8988T (cell line): Measurements from ENCODE around the gene MACROD2.

Experiments
- DNase-seq: peaks from one replicate; pipeline ENCODE4 v3.0.0; 2011

The MACROD2 gene

GRCh38 chr20:15031546-15032351, 1036.4 kb downstream of the MACROD2 start:
- no peak for DNase-seq

GRCh38 chr20:15032352-15032622, 1037.0 kb downstream of the MACROD2 start:
- no peak for DNase-seq

- no peak for DNase-seq
Measured at GRCh38 chr20:15033269-15033668, 1038.0 kb downstream of the MACROD2 start.

DNA sequence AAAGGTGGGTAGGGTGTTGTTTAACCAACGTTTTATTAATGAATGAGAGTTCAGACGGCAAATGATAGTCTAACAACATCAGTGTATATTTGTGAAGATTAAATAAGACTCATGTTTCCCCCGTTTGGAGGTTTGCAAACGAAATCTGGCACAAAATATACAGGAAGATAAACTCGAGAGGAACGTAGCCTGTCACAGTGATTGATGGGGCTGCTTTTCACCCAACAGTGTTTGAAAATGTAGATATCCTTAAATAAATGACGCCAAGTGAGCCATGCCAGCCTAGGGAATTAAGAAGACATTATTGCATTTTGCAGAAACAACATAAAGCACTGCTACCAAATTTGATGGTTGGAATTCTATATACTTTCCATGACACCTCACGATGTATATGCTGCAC, 1038.6 kb downstream of the MACROD2 start:
- no peak for DNase-seq

GRCh38 chr20:15036948-15037347, 1041.6 kb downstream of the MACROD2 start:
- DNase-seq, result no peak

DNA sequence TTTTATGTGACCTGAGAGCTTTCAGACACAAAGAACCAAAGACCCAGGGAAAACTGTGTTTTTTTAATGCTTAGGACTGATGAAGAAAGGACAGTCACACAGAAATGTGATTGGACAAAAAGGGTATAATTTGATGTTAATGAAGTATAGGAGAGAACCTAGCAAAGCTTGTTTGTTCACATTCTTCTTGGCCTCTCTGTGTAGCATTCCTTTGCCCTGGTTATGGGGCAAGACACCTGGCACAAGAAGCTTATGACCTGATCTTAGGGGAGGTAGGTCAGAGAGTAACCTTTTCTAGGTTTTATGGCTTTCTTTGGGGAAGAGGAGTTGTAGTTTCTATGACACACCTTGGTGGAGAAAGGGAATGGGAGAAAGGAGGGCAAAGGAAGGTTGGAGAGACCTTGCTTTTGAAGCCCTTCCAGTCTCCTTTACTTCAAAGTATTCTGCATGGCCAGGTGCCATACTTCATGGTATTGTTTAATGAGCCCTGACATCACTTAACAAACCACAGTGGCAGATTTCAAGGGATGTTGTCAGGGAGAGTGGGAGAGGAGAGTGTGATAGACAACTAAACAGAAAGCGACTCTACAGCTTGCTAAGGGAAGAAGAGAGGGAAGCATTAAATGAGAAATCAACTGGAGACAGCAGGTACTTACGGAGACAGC, 1043.9 kb downstream of the MACROD2 start:
- no peak for DNase-seq

DNA sequence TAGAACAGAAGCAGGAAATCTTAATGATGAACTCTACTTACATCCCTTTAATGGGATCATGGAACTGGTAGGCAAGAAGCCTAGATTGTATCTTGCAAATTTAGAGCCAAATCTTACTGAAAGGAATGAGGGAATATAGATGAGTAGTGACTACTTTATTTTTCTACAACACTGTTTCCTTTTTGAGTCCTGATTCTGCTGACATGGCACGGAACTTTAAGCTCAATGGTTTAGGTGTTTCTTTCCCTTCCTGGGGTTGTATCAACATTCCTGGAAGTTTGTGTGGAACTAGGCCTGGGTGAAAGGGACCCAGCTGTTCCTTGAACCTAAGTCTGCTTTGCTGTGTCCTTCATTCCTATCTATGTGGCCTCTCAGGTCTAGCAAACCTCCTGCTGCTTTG, 1047.4 kb downstream of the MACROD2 start:
- no peak for DNase-seq

GRCh38 chr20:15045246-15045645, 1049.9 kb downstream of the MACROD2 start:
- no peak for DNase-seq

GRCh38 chr20:15047042-15047441, 1051.7 kb downstream of the MACROD2 start:
- no peak for DNase-seq

- no peak for DNase-seq
Measured at GRCh38 chr20:15047601-15048000, 1052.3 kb downstream of the MACROD2 start.

- DNase-seq, result no peak
Measured at GRCh38 chr20:15056246-15056645, 1060.9 kb downstream of the MACROD2 start.

GRCh38 chr20:15058841-15059240, 1063.5 kb downstream of the MACROD2 start:
- DNase-seq, result no peak

GRCh38 chr20:15059438-15059837, 1064.1 kb downstream of the MACROD2 start:
- DNase-seq, result no peak

GRCh38 chr20:15060265-15061060, 1065.1 kb downstream of the MACROD2 start:
- no peak for DNase-seq

DNA sequence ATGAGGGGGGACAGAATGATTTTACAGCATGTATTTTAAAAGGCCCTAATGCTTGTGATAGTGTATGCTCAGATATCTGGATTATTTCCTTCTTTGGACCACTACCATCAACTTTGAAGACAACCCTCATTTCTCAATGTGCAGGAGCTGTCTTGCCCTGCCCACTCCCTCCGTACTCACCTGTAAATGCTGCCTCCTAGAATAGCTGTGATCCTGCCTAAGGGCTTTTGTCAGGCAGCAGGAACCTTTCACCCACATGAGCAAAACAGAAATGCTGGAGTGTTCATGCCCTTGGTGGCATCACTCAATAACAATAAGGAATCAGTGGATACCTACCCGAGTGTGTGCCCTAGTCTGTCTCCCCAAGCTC, 1065.7 kb downstream of the MACROD2 start:
- no peak for DNase-seq

DNA sequence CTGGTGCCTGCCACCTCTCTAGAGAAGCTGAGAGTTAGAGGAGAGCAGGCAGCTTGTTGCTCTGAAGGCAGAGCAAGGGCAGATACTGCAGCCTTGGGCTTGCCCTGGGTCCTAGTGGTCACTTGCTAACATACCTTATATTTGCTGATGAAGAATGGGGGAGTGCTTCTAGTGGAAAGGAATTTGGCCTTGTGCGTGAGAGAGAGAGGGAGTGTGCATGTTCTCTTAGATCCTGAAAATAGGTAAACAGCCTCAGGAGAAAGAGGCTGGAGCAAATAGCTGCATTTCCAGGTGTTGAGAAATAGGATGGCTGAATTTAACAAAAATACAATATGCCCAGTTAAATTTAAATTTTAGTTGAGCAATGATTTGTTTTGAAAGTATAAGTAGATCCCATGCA, 1066.6 kb downstream of the MACROD2 start:
- DNase-seq, result no peak

DNA sequence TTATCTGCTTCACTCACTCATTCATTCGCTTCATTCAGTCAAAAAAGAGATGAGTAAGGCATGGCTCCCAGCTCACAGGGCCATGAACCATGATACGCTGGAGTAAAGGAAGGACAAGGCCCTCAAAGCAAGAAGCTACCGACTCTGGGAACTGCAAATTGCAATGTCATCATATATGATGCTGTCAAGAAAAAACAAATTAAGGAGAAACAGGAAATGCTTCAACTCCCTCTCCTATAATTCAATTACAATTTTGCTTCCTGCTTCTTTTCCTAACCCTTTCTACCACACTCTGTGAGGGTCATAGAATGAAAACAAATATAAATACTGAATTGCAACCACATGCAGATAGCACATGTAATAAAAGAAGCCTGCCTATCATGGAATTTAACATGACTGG, 1067.8 kb downstream of the MACROD2 start:
- DNase-seq, result no peak

DNA sequence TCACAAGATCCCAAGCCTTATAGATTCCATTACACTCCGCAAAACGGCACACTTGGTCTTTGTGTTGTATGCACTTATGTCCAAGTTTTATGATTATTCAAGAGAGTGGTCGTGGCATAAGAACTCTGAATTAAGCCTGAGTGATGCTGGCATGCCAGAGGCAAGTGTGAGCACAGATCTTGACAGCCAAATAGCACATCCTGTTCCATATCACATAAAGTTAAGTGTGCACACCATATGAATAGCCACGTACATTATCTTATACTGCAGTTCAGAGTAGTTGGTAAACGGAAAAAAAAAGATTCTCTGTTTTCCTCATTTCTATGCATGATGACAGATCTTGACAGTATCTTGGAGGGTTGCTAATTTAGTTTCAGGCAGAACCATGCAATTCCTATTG, 1069.4 kb downstream of the MACROD2 start:
- no peak for DNase-seq

DNA sequence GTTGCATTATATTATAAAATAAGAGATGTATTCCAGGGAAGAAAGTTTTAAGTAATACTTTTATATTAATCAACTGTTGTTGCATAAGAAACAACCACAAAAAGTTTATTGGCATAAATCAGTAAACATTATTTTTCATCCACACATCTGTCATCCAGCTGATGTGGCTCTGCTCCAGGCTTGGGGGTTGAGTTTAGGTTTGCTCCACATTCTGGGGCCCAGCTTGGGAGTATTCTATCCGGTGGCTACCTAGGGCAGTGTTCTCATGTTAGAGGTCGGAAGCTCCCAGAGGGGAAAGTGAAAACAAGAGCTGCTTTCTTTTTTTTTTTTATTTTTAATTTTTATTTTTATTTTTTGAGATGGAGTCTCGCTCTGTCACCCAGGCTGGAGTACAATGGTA, 1070.5 kb downstream of the MACROD2 start:
- no peak for DNase-seq

DNA sequence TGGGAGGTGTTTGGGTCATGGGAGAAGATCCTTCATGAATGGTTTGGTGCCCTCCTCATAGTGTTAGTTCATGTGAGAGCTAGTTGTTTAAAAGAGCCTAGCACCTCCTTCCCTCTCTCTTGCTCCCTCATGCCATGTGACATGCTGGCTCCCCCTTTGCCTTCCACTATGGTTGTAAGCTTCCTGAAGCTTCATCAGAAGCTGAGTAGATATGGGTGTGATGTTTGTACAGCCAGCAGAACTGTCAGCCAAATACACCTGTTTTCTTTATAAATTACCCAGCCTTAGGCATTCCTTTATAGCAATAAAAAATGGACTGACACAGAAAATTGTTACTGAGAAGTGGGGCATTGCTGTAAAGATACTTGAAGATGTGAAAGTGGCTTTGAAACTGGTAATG, 1073.2 kb downstream of the MACROD2 start:
- DNase-seq, result no peak

GRCh38 chr20:15069355-15069754, 1074.0 kb downstream of the MACROD2 start:
- DNase-seq, result no peak

DNA sequence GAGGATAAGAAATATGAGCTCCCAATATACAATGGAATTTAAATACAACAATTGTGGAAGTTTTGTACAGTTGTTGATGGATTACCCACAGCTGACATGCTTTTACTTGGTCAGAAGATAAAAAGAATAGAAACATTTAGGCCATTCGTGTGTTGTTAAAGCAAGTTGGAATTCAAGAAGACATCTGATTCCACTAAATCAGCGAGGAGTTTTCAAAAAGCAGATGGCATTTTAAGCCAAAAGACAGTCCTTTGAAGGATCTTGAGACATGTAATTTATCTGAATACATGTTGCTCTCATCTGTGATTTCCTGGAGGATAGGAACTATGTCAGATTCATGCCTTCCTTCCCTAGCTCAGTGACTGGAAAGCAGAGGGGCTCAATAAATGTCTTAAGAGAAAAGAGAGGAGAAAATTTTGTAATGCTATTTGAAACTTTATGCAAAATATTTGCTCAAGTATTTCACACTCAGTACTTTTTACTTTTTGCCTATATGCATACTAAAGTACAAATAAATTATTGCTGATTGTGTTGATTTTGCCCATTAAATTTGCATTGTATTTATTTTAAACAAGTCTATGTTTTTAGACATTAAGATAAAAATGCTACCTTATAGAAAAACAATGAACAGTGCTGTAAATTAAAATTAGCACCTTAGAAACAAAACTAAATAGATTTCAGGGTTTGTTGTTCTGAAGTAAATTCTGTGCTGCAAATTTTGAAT, 1075.9 kb downstream of the MACROD2 start:
- DNase-seq, result no peak

GRCh38 chr20:15072316-15072715, 1077.0 kb downstream of the MACROD2 start:
- no peak for DNase-seq
